Neural cell (in vitro differentiated cells): ENCODE measurements around the gene PDHX.

ENCODE experiments used
- TAF1 ChIP-seq: IDR thresholded peaks from 2 replicates; pipeline ENCODE4 v1.6.1; 2012; ENCODE audit warnings: low read depth
- TF ChIP-seq, protein P1 (sequence below): fragments of 450-650 bp; IDR thresholded peaks from 2 replicates; pipeline ENCODE4 v1.5.1; 2014; ENCODE audit warnings: antibody characterized with exemption, mild to moderate bottlenecking, moderate library complexity; ENCODE audit not compliant: poor library complexity, severe bottlenecking

DNA sequence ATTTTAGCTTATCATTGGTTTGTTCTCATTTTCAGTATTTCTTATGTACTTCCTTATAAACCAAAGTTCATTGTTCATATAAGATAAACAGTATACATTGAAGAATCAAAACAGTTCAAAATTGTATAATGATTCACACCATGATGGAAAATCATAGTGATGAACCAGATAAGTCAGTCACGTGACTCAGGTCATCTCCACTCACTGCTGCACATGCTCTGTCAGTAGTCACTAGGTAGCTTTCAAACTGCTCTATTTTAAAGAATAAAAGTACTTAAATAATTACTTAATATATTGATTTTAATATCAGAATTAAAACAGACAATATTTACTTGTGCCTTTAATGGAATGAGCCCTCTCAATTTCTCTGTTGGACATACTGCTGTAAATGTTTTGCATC, 37.5 kb downstream of the PDHX start:
- TF ChIP-seq, protein P1, sequence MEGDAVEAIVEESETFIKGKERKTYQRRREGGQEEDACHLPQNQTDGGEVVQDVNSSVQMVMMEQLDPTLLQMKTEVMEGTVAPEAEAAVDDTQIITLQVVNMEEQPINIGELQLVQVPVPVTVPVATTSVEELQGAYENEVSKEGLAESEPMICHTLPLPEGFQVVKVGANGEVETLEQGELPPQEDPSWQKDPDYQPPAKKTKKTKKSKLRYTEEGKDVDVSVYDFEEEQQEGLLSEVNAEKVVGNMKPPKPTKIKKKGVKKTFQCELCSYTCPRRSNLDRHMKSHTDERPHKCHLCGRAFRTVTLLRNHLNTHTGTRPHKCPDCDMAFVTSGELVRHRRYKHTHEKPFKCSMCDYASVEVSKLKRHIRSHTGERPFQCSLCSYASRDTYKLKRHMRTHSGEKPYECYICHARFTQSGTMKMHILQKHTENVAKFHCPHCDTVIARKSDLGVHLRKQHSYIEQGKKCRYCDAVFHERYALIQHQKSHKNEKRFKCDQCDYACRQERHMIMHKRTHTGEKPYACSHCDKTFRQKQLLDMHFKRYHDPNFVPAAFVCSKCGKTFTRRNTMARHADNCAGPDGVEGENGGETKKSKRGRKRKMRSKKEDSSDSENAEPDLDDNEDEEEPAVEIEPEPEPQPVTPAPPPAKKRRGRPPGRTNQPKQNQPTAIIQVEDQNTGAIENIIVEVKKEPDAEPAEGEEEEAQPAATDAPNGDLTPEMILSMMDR = no peak
- no peak for TF ChIP-seq TAF1
